Activated CD4-positive, alpha-beta T cell treated with anti-CD3 and anti-CD28 coated beads for 36 hours (primary cell): ENCODE measurements around the gene HIVEP3. TPM values are rescaled to one million over a fixed set of nuclear protein-coding genes. Genes with fewer than 3 reads are reported as not detected.

Source experiments
- ATAC-seq: fragments of 200-7000 bp; cut with Tn5 transposase; one replicate; pipeline ENCODE4 v1.10.0; 2021; ENCODE audit warnings: mild to moderate bottlenecking, moderate library complexity
- CTCF ChIA-PET: fragments of 350-600 bp; sonication (Branson Sonifier 250); formaldehyde crosslinking; loops from one replicate; lab custom pipeline; 2021; ENCODE audit warnings: antibody characterized with exemption; lab: Charles Lee
- POLR2A ChIA-PET: fragments of 350-600 bp; sonication (Branson Sonifier 250); formaldehyde crosslinking; loops from one replicate; lab custom pipeline; 2021; ENCODE audit warnings: antibody characterized with exemption, inconsistent platforms; lab: Charles Lee
- DNase-seq: peaks from one replicate; pipeline ENCODE4 v3.0.0-alpha.2; 2020
- H3K27ac Mint-ChIP-seq: one replicate; pipeline ENCODE4 v1.8.0; 2021; ENCODE audit warnings: mixed read lengths
- H3K27me3 Mint-ChIP-seq: one replicate; pipeline ENCODE4 v1.8.0; 2021; ENCODE audit warnings: mixed read lengths
- H3K36me3 Mint-ChIP-seq: one replicate; pipeline ENCODE4 v1.8.0; 2021; ENCODE audit warnings: low read depth, mixed read lengths
- H3K4me1 Mint-ChIP-seq: one replicate; pipeline ENCODE4 v1.8.0; 2021; ENCODE audit warnings: mixed read lengths
- H3K4me3 Mint-ChIP-seq: one replicate; pipeline ENCODE4 v1.8.0; 2021; ENCODE audit warnings: mild to moderate bottlenecking, moderate library complexity, mixed read lengths
- H3K9me3 Mint-ChIP-seq: one replicate; pipeline ENCODE4 v1.8.0; 2021; ENCODE audit warnings: low read depth, mixed read lengths
- intact Hi-C, 2 experiments: fragments of 100-400 bp; cut with DNase I in 1 of 2; cut with micrococcal nuclease in 1 of 2; formaldehyde crosslinking; loops; one replicate each; pipeline versions ENCODE4 v1.14.2 to v1.15.1; 2022 to 2024; cut with DNase I, micrococcal nuclease
- total RNA-seq, 2 experiments: library from RNA; stranded (reverse); gene quantifications; one replicate each; pipeline ENCODE4 v1.2.3, GENCODE V29; 2021

Gene HIVEP3
- total RNA-seq, 2 experiments from 2014 or later, result 29.4 to 39.6 TPM

- DNase-seq (no peak), ATAC-seq (no peak)
- no peaks in the 10 kb centered on the region for H3K9me3 Mint-ChIP-seq
- no peak overlapping the region for H3K27ac Mint-ChIP-seq
- peaks cover 45% of the 10 kb centered on the region for H3K4me1 Mint-ChIP-seq
- H3K36me3 Mint-ChIP-seq, result no peaks in the 10 kb centered on the region
- no peak overlapping the region for H3K4me3 Mint-ChIP-seq
- CTCF ChIA-PET, result interaction anchor here (0.8 to 1.9 kb wide), 16 partner anchors 8 to 359 kb away, joined by 3 to 16 read pairs (median 4); no protein-coding TSS in a partner anchor
- intact Hi-C loops, result loop anchor here (1.0 to 10.0 kb wide), 6 partner anchors 78 to 360 kb away; no protein-coding TSS in a partner anchor
- no peaks in the 10 kb centered on the region for H3K27me3 Mint-ChIP-seq
- POLR2A ChIA-PET, result no interaction called here
These were observed 106.3 kb downstream of the HIVEP3 start for GRCh38 chr1:41812453-41812852.

- peak; percentile 68 for ATAC-seq
- Mint-ChIP-seq H3K27ac (no peak overlapping the region), H3K4me1 (peaks cover 49% of the 10 kb centered on the region), H3K4me3 (no peak overlapping the region), H3K27me3 (no peaks in the 10 kb centered on the region), H3K36me3 (no peaks in the 10 kb centered on the region), H3K9me3 (no peaks in the 10 kb centered on the region)
- POLR2A ChIA-PET, result no interaction called here
- peak; percentile 78 for DNase-seq
- intact Hi-C loops, result loop anchor here (1.0 to 10.0 kb wide), 6 partner anchors 79 to 360 kb away; no protein-coding TSS in a partner anchor
- CTCF ChIA-PET, result interaction anchor here (0.5 to 1.9 kb wide), 22 partner anchors 9 to 360 kb away, joined by 3 to 16 read pairs (median 4); no protein-coding TSS in a partner anchor
These were observed 106.7 kb downstream of the HIVEP3 start for GRCh38 chr1:41812051-41812450.

- no peaks in the 10 kb centered on the region for H3K36me3 Mint-ChIP-seq
- no peaks in the 10 kb centered on the region for H3K9me3 Mint-ChIP-seq
- no peak overlapping the region for H3K4me3 Mint-ChIP-seq
- DNase-seq (peak; percentile 80), ATAC-seq (peak; percentile 80)
- H3K4me1 Mint-ChIP-seq, result peaks cover 57% of the 10 kb centered on the region
- intact Hi-C loops, result loop anchor here (1.0 to 10.0 kb wide), 4 partner anchors 224 to 361 kb away; no protein-coding TSS in a partner anchor
- H3K27ac Mint-ChIP-seq, result peak overlapping the region; percentile 29
- H3K27me3 Mint-ChIP-seq, result no peaks in the 10 kb centered on the region
- ChIA-PET POLR2A (no interaction called here), CTCF (interaction anchor here (0.5 to 1.9 kb wide), 21 partner anchors 9 to 361 kb away, joined by 3 to 16 read pairs (median 4); no protein-coding TSS in a partner anchor)
These were observed 107.5 kb downstream of the HIVEP3 start for GRCh38 chr1:41811051-41811795.

GRCh38 chr1:41810446-41810845 lies 108.3 kb downstream of the HIVEP3 start:
- H3K4me1 Mint-ChIP-seq, result peaks cover 65% of the 10 kb centered on the region
- H3K9me3 Mint-ChIP-seq, result no peaks in the 10 kb centered on the region
- no peaks in the 10 kb centered on the region for H3K27me3 Mint-ChIP-seq
- DNase-seq (peak; percentile 72), ATAC-seq (no peak)
- intact Hi-C loops, result loop anchor here (5.0 to 10.0 kb wide), 3 partner anchors 224 to 362 kb away; no protein-coding TSS in a partner anchor
- ChIA-PET CTCF (interaction anchor here (0.6 to 1.2 kb wide), 4 partner anchors 37 to 637 kb away, joined by 3 read pairs; no protein-coding TSS in a partner anchor), POLR2A (no interaction called here)
- no peak overlapping the region for H3K4me3 Mint-ChIP-seq
- H3K27ac Mint-ChIP-seq, result no peak overlapping the region
- no peaks in the 10 kb centered on the region for H3K36me3 Mint-ChIP-seq

DNA sequence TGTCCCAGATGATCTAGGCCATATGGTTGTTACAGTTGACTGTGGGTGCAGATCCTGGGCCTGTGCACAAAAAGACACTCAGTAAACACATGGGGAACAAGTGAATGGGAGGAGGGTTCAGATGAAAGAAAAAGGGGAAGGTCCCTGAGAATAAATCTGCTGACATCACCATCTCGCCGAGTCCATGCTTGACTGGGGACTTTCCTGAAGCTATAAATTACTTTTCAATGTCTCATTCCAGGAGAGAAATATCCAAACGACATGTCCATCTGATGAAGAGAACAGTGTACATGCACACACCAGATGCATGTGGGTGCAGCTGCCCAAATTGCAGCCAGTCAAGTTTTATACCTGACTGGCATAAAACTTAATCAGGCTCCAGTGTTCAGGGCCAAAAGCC lies 109.0 kb downstream of the HIVEP3 start:
- H3K27me3 Mint-ChIP-seq, result no peaks in the 10 kb centered on the region
- no peak overlapping the region for H3K4me3 Mint-ChIP-seq
- no peaks in the 10 kb centered on the region for H3K36me3 Mint-ChIP-seq
- H3K9me3 Mint-ChIP-seq, result no peaks in the 10 kb centered on the region
- ChIA-PET POLR2A (no interaction called here), CTCF (interaction anchor here (1.2 kb wide), 1 partner anchor 38 kb away, joined by 3 read pairs; no protein-coding TSS in a partner anchor)
- peaks cover 72% of the 10 kb centered on the region for H3K4me1 Mint-ChIP-seq
- H3K27ac Mint-ChIP-seq, result no peak overlapping the region
- intact Hi-C loops, result loop anchor here (5.0 to 10.0 kb wide), 3 partner anchors 225 to 363 kb away; no protein-coding TSS in a partner anchor
- peak; percentile 37 for DNase-seq
- ATAC-seq, result no peak

- intact Hi-C loops, result loop anchor here (2.0 kb wide), 5 partner anchors 17 to 167 kb away; no protein-coding TSS in a partner anchor
- DNase-seq (no peak), ATAC-seq (no peak)
- Mint-ChIP-seq H3K9me3 (no peaks in the 10 kb centered on the region), H3K27me3 (no peaks in the 10 kb centered on the region), H3K4me1 (peaks cover 95% of the 10 kb centered on the region), H3K36me3 (peaks cover 5% of the 10 kb centered on the region), H3K4me3 (peak overlapping the region; percentile 41), H3K27ac (peak overlapping the region; percentile 82)
- ChIA-PET POLR2A (no interaction called here), CTCF (interaction anchor here (0.7 kb wide), 1 partner anchor 8 kb away, joined by 4 read pairs; no protein-coding TSS in a partner anchor)
These were observed 111.3 kb downstream of the HIVEP3 start for GRCh38 chr1:41807390-41807789.

DNA sequence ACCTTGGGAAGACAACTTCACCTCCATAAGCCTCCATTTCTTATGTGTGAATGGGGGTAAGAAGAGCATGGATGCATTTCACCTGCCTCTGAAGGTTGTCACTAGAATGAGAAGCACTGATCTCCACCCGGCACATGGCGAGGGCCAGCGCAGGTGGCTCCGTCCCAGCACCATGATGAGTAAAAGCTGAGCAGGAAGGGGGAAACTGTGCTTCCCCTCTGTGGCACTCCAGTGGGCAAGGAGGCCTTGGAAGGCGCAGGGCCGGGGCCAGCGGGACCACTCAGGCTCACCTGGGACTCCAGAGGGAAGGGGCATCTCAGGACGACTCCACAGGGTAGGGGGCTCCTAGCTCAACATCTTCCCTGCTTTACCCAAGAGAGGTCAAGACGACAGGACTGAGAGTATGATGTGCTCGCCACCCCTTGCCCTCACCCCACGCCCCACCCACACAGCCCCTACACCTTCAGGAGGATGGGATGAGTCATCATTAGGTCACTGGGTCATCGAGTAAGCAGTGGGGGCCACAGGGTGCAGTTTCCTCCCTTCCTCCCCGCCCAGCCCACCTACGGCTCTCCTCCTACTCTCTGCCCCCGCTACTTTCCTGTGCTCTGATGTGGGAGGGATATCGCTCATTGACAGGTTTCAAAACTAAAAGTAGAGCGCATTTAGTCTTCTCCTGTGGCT lies 112.1 kb downstream of the HIVEP3 start:
- Mint-ChIP-seq H3K27ac (peak overlapping the region; percentile 82), H3K4me1 (peaks cover 91% of the 10 kb centered on the region), H3K9me3 (no peaks in the 10 kb centered on the region), H3K27me3 (no peaks in the 10 kb centered on the region), H3K4me3 (peak overlapping the region; percentile 41), H3K36me3 (peaks cover 5% of the 10 kb centered on the region)
- ChIA-PET CTCF (interaction anchor here (0.7 kb wide), 2 partner anchors 9 to 85 kb away, joined by 3 to 4 read pairs; no protein-coding TSS in a partner anchor), POLR2A (no interaction called here)
- intact Hi-C loops, result loop anchor here (1.0 to 2.0 kb wide), 10 partner anchors 14 to 166 kb away; no protein-coding TSS in a partner anchor
- ATAC-seq (peak; percentile 43), DNase-seq (peak; percentile 80)

DNA sequence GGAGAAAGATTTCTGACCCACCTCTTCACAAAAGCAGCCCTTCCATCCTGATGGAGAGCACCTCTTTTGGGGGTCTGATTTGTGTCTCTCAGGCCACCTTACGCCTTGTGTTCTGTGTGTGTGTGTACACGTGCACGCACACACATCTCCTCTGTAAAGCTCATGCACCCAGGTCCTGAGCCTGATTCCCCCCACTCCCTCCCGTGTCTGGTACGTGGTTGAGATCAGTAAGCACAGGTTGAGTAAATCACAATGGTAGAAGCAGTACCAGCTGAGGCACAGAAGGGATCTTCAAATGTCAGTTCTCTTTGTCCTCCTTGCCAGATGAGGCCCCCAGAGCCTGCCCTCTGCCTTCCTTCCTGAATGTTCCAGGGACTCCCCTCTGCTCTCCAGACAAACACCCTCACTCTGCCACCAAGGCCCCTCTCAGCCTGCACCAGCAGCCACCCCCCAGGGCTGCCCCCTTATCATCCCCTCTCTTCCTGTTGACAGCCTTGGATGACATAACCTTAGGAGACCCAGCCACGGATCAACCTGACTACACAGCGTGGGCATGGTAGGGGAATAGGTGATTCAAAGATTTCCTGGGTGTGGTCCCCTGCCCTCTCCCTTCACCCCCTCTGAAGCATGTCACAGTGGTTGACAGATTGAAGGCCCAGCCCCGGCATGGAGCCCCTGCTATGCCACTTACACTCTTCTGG lies 112.8 kb downstream of the HIVEP3 start:
- peak overlapping the region; percentile 82 for H3K27ac Mint-ChIP-seq
- peak; percentile 69 for DNase-seq
- ChIA-PET CTCF (interaction anchor here (0.7 to 2.0 kb wide), 4 partner anchors 13 to 172 kb away, joined by 4 to 6 read pairs (median 4); no protein-coding TSS in a partner anchor), POLR2A (no interaction called here)
- H3K36me3 Mint-ChIP-seq, result peaks cover 5% of the 10 kb centered on the region
- H3K27me3 Mint-ChIP-seq, result no peaks in the 10 kb centered on the region
- peak overlapping the region; percentile 41 for H3K4me3 Mint-ChIP-seq
- H3K4me1 Mint-ChIP-seq, result peaks cover 89% of the 10 kb centered on the region
- H3K9me3 Mint-ChIP-seq, result no peaks in the 10 kb centered on the region
- ATAC-seq, result peak; percentile 70
- intact Hi-C loops, result loop anchor here (1.0 to 2.0 kb wide), 10 partner anchors 14 to 165 kb away; no protein-coding TSS in a partner anchor

- DNase-seq, result peak; percentile 61
- intact Hi-C loops, result loop anchor here in 1 of 2 experiments (5.0 kb wide), 1 partner anchor 142 kb away; no protein-coding TSS in a partner anchor
- Mint-ChIP-seq H3K4me1 (peaks cover 89% of the 10 kb centered on the region), H3K9me3 (no peaks in the 10 kb centered on the region), H3K27ac (peak overlapping the region; percentile 71), H3K27me3 (no peaks in the 10 kb centered on the region), H3K4me3 (no peak overlapping the region), H3K36me3 (peaks cover 5% of the 10 kb centered on the region)
- peak; percentile 8 for ATAC-seq
- POLR2A ChIA-PET, result no interaction called here
- CTCF ChIA-PET, result interaction anchor here (0.7 to 4.8 kb wide), 6 partner anchors 8 to 231 kb away, joined by 3 to 16 read pairs (median 5); no protein-coding TSS in a partner anchor
These were observed 114.5 kb downstream of the HIVEP3 start for GRCh38 chr1:41804176-41804575.

GRCh38 chr1:41803656-41804055 lies 115.1 kb downstream of the HIVEP3 start:
- Mint-ChIP-seq H3K4me1 (peaks cover 89% of the 10 kb centered on the region), H3K36me3 (peaks cover 5% of the 10 kb centered on the region), H3K4me3 (no peak overlapping the region), H3K9me3 (no peaks in the 10 kb centered on the region), H3K27ac (peak overlapping the region; percentile 47), H3K27me3 (no peaks in the 10 kb centered on the region)
- intact Hi-C loops, result loop anchor here in 1 of 2 experiments (5.0 kb wide), 1 partner anchor 141 kb away; no protein-coding TSS in a partner anchor
- no peak for DNase-seq
- ChIA-PET CTCF (interaction anchor here (1.0 to 4.8 kb wide), 4 partner anchors 8 to 230 kb away, joined by 3 to 16 read pairs (median 6); no protein-coding TSS in a partner anchor), POLR2A (no interaction called here)
- ATAC-seq, result no peak
